HG02610 (cell line): ENCODE measurements around the gene BLMH.
"Not testable (repeated sequence)": the region's sequence is repeated elsewhere in the genome, so short reads cannot be mapped to it uniquely, and the experiment has no call there.

ENCODE experiments used
- ATAC-seq: cut with Tn5 transposase; IDR thresholded peaks from one replicate; pipeline ENCODE4 v1.9.1; 2021; ENCODE audit warnings: mild to moderate bottlenecking, moderate library complexity; ENCODE audit not compliant: unreplicated experiment

BLMH gene

DNA sequence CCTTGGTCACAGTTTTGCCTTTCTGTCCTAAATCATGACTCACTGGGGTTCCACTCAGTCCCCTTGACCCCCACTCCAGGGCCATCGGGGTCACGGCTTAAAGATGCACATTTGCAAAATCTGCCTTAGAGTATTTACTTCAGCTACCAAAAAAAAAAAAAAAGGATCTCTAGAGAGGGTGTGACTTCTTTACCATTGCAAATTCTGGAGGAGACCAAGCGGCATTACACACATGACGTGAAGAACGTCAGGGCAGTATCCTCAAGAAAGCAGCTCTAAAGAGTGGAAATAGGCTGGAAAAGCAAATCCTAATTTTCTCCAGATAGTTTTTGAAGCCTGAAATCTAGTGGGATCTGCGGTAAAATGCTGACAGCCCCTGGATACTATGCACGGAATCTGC is 81.8 kb downstream of the BLMH start:
- ATAC-seq, result no peak

DNA sequence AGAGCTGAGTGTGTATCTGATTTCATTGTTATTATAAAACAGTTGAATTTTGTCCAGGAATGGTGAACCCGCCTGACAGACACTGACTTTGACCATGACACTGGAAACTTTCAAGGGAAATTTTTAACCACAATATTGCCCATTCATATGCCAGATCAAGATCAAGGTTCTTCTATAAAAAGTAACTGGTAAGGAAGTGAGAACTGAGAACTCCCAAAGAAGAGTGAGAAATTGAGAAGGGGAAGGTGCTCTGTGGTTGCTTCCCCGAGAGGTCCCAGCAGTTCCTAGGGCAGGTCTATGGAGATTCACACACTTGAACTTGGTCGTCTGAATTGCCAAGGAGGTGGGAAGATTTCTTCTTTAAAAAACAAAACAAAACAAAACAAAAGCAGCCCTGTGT is 83.5 kb downstream of the BLMH start:
- no peak for ATAC-seq

DNA sequence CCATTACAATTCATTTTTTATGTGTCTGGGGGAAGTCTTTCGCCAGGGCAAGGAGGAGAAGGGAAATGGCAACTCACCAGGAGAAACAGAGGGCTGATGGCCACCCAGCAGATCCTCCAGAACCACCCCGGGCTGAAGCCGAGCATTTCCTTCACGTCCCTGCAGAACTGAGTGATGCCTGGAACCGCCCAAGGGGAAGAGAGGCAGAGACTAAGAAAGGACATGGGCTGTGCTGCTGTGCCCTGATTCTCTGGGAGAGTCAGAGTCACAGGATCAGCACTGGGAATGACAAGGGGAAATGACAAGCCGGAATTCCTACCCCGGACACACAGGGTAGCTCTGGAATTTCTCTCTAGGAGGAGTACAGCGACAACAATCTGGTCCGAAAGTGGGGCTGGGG is 84.1 kb downstream of the BLMH start:
- no peak for ATAC-seq

DNA sequence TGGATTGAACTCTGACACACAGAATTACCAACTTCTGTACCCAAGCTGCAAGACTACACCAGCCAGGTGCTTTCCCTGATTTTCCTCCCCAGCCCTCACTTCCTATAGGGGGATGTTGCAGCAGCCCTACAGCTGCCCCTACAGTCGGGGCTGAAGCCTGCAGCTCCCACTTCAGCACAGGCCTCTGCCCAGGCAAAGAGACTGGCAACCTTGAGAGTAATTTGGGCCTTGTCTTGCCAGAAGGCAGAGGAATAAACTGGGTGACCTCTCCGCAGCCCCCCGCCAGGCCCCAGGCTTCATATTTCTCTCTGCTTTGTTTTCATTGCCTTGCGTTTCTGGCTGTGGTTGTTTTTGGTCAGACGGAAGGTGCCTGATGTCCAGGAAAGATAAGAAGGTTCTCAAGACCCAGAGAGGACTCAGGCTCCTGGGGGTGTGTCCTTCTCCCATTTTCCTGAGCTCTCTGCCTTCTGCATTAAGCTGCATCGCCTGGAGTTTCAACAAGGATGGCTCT is 88.2 kb downstream of the BLMH start:
- ATAC-seq, result no peak

DNA sequence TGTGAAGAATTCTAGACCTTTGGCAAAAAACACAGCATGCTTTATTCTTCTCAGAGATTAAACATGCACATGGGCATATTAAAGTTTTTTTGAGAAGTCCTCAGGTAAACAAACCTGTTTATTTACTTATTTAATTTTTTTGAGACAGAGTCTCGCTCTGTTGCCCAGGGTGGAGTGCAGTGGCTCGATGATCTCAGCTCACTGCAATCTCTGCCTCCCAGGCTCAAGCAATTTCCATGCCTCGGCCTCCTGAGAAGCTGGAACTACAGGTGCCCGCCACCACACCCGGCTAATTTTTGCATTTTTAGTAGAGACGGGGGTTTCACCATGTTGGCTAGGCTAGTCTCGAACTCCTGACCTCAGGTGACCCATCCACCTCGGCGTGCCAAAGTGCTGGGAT is 91.1 kb downstream of the BLMH start:
- ATAC-seq, result not testable (repeated sequence)

DNA sequence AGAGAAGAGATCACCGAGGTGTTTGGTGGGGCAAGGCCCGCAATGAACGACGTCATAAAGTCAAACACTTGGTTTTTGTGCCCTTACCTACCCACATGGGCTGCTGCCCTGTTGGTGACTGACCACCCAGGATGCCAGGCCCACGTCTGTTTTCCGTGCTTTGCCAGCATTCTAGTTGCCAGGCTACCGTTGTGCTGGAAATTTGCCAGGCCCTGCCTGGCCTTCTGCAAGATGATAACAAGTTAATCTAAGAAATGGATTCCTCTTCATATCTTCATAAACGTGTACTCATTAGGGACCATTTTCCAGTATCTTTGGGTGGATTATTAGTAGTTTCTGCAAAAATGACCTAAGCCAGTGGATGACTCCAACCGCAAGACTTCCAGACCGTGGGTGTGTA is 91.6 kb downstream of the BLMH start:
- ATAC-seq, result no peak

DNA sequence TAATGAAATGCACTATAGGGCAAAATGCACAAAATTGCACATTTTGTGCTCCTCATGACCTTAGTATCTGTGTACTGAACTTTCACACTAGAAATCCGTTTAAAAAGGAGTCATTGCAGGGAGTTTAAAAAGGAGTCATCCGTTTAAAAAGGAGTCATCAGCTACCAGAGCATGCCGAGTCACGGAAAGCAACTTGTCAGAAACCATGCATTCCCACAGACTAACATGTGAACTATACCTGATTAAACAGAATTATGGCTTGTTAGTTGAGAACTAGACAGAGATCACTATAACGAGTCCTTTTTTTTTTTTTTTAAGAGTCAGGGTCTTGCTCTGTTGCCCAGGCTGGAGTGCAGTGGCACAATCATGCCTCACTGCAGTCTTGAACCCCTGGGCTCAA is 92.1 kb downstream of the BLMH start:
- no peak for ATAC-seq
